ENCODE measurements around the gene ARHGAP20.

GRCh38 chr11:110655967-110656366 is 56.3 kb downstream of the ARHGAP20 start:
- TF ChIP-seq POLR2A (IDR thresholded peaks at IDR 0.05; ENCODE audit: low read depth) (no peak), POLR2AphosphoS5 (IDR thresholded peaks at IDR 0.05) (no peak), CTCF (IDR thresholded peaks at IDR 0.05) (no peak)

Measured in esophagus muscularis mucosa (tissue), 3 donors.